ENCODE data around the gene SEMA3F. TPM values are rescaled to one million over a fixed set of nuclear protein-coding genes. Genes with fewer than 3 reads are reported as not detected.

Gene SEMA3F
- total RNA-seq, 1 donor from 2014 or later, result 37.5 TPM

GRCh38 chr3:50140990-50141389 is 14.1 kb upstream of the SEMA3F start:
- Mint-ChIP-seq H3K36me3 (ENCODE audit: low read depth) (no peaks in the 10 kb centered on the region), H3K4me1 (ENCODE audit: low read depth) (peaks cover 21% of the 10 kb centered on the region), H3K9me3 (ENCODE audit: low read depth) (no peaks in the 10 kb centered on the region), H3K4me3 (ENCODE audit: unreplicated experiment) (no peak overlapping the region), H3K27ac (ENCODE audit: unreplicated experiment) (no peak overlapping the region), H3K27me3 (ENCODE audit: low read depth) (no peaks in the 10 kb centered on the region)
- DNase-seq (ENCODE audit: low spot score), result no peak
- TF ChIP-seq CTCF (IDR thresholded peaks at IDR 0.05), result no peak

GRCh38 chr3:50146316-50146901 is 8.7 kb upstream of the SEMA3F start:
- no peak for DNase-seq (ENCODE audit: low spot score)
- peaks cover 3% of the 10 kb centered on the region for H3K27me3 Mint-ChIP-seq (ENCODE audit: low read depth)
- H3K27ac Mint-ChIP-seq (ENCODE audit: unreplicated experiment), result no peak overlapping the region
- no peaks in the 10 kb centered on the region for H3K9me3 Mint-ChIP-seq (ENCODE audit: low read depth)
- no peak overlapping the region for H3K4me3 Mint-ChIP-seq (ENCODE audit: unreplicated experiment)
- TF ChIP-seq CTCF (IDR thresholded peaks at IDR 0.05), result no peak
- peaks cover 7% of the 10 kb centered on the region for H3K4me1 Mint-ChIP-seq (ENCODE audit: low read depth)
- peaks cover 2% of the 10 kb centered on the region for H3K36me3 Mint-ChIP-seq (ENCODE audit: low read depth)

GRCh38 chr3:50147016-50147415 is 8.1 kb upstream of the SEMA3F start:
- Mint-ChIP-seq H3K4me1 (ENCODE audit: low read depth) (peaks cover 7% of the 10 kb centered on the region), H3K27me3 (ENCODE audit: low read depth) (peaks cover 3% of the 10 kb centered on the region), H3K36me3 (ENCODE audit: low read depth) (peaks cover 2% of the 10 kb centered on the region), H3K27ac (ENCODE audit: unreplicated experiment) (no peak overlapping the region), H3K9me3 (ENCODE audit: low read depth) (no peaks in the 10 kb centered on the region), H3K4me3 (ENCODE audit: unreplicated experiment) (no peak overlapping the region)
- TF ChIP-seq CTCF (IDR thresholded peaks at IDR 0.05), result no peak
- no peak for DNase-seq (ENCODE audit: low spot score)

- Mint-ChIP-seq H3K9me3 (ENCODE audit: low read depth) (no peaks in the 10 kb centered on the region), H3K27me3 (ENCODE audit: low read depth) (peaks cover 3% of the 10 kb centered on the region), H3K27ac (ENCODE audit: unreplicated experiment) (no peak overlapping the region), H3K4me3 (ENCODE audit: unreplicated experiment) (no peak overlapping the region), H3K36me3 (ENCODE audit: low read depth) (peaks cover 2% of the 10 kb centered on the region), H3K4me1 (ENCODE audit: low read depth) (peaks cover 7% of the 10 kb centered on the region)
- no peak for DNase-seq (ENCODE audit: low spot score)
- TF ChIP-seq CTCF (IDR thresholded peaks at IDR 0.05), result no peak
These were observed 7.7 kb upstream of the SEMA3F start for GRCh38 chr3:50147447-50147846.

GRCh38 chr3:50147861-50148260 is 7.3 kb upstream of the SEMA3F start:
- H3K27me3 Mint-ChIP-seq (ENCODE audit: low read depth), result peaks cover 3% of the 10 kb centered on the region
- H3K36me3 Mint-ChIP-seq (ENCODE audit: low read depth), result peaks cover 2% of the 10 kb centered on the region
- peaks cover 7% of the 10 kb centered on the region for H3K4me1 Mint-ChIP-seq (ENCODE audit: low read depth)
- no peak overlapping the region for H3K27ac Mint-ChIP-seq (ENCODE audit: unreplicated experiment)
- no peak for DNase-seq (ENCODE audit: low spot score)
- TF ChIP-seq CTCF (IDR thresholded peaks at IDR 0.05), result no peak
- H3K9me3 Mint-ChIP-seq (ENCODE audit: low read depth), result no peaks in the 10 kb centered on the region
- H3K4me3 Mint-ChIP-seq (ENCODE audit: unreplicated experiment), result no peak overlapping the region

Measured in chondrocyte (in vitro differentiated cells).